Natural killer cell (primary cell): ENCODE measurements around the gene SCGB1D1. TPM values are rescaled to one million over a fixed set of nuclear protein-coding genes. Genes with fewer than 3 reads are reported as not detected.

ENCODE experiments used
- ATAC-seq, 3 donors: fragments of 150-1000 bp in 2 of 3; fragments of 200-7000 bp in 1 of 3; cut with Tn5 transposase; 1 replicate in 1 of 3; 2 replicates in 2 of 3; pipeline ENCODE4 v1.10.0; 2021; ENCODE audit warnings: mild to moderate bottlenecking in 2 of 3, moderate library complexity in 2 of 3
- DNase-seq, 2 donors: peaks; one replicate each; pipeline versions ENCODE4 v3.0.0 to v3.0.0-alpha.2; 2013 to 2021; ENCODE audit warnings: mixed read lengths in 1 of 2
- H3K27ac ChIP-seq: one replicate; pipeline ENCODE4 v1.5.1; 2013; ENCODE audit warnings: mild to moderate bottlenecking, low read length
- H3K27me3 ChIP-seq: one replicate; pipeline ENCODE4 v1.6.1; 2013; ENCODE audit warnings: low read length; ENCODE audit not compliant: control insufficient read depth, insufficient read depth
- H3K36me3 ChIP-seq: one replicate; pipeline ENCODE4 v1.6.1; 2013; ENCODE audit warnings: low read length; ENCODE audit not compliant: control insufficient read depth, insufficient read depth
- H3K4me1 ChIP-seq: one replicate; pipeline ENCODE4 v1.6.1; 2013; ENCODE audit warnings: low read length; ENCODE audit not compliant: control insufficient read depth, insufficient read depth
- H3K4me3 ChIP-seq: one replicate; pipeline ENCODE4 v1.5.1; 2013; ENCODE audit warnings: low read length
- H3K9me3 ChIP-seq: one replicate; pipeline ENCODE4 v1.6.1; 2013; ENCODE audit warnings: low read length; ENCODE audit not compliant: control insufficient read depth, insufficient read depth
- H3K27ac Mint-ChIP-seq, 2 donors: one replicate each; pipeline ENCODE4 v1.8.0; 2022; ENCODE audit warnings: mild to moderate bottlenecking in 2 of 2, mixed read lengths in 2 of 2, moderate library complexity in 1 of 2
- H3K27me3 Mint-ChIP-seq, 2 donors: one replicate each; pipeline ENCODE4 v1.8.0; 2022; ENCODE audit warnings: low read depth in 2 of 2, mixed read lengths in 2 of 2
- H3K36me3 Mint-ChIP-seq: one replicate; pipeline ENCODE4 v1.8.0; 2022; ENCODE audit warnings: mixed read lengths
- H3K4me1 Mint-ChIP-seq, 2 donors: one replicate each; pipeline ENCODE4 v1.8.0; 2022; ENCODE audit warnings: mixed read lengths in 2 of 2
- H3K4me3 Mint-ChIP-seq: one replicate; pipeline ENCODE4 v1.8.0; 2022; ENCODE audit warnings: mild to moderate bottlenecking, moderate library complexity, mixed read lengths
- H3K9me3 Mint-ChIP-seq, 2 donors: one replicate each; pipeline ENCODE4 v1.8.0; 2022; ENCODE audit warnings: mixed read lengths in 2 of 2
- CTCF ChIP-seq: fragments of 200-600 bp; IDR thresholded peaks from one replicate; pipeline ENCODE4 v1.8.0; 2022; ENCODE audit warnings: antibody characterized with exemption
- WGBS: methylation state at CpG from one replicate; pipeline ENCODE4 v1.1.7; 2013; ENCODE audit warnings: missing lambda C conversion rate; ENCODE audit not compliant: insufficient coverage; 5-methylcytosine and 5-hydroxymethylcytosine counted together
- intact Hi-C: fragments of 100-400 bp; cut with micrococcal nuclease; formaldehyde crosslinking; loops from one replicate; pipeline ENCODE4 v1.14.2; 2022
- total RNA-seq, 4 donors: library from RNA; stranded (reverse); fragments of 120-200 nt in 1 of 4; gene quantifications; one replicate each; pipeline versions ENCODE4 v1.2.3 to v1.2.4, GENCODE V29; 2013 to 2022

Gene SCGB1D1
- total RNA-seq, result not detected
- total RNA-seq (2013), result not detected

- Histone ChIP-seq H3K36me3 (no peaks in the 10 kb centered on the region), H3K27ac (no peak within 1 kb of the TSS), H3K4me3 (no peak within 1 kb of the TSS), H3K9me3 (no peaks in the 10 kb centered on the region), H3K4me1 (no peaks in the 10 kb centered on the region), H3K27me3 (no peaks in the 10 kb centered on the region)
- peaks cover 25 to 47% of the 10 kb centered on the region in 2 donors for H3K27me3 Mint-ChIP-seq
- H3K9me3 Mint-ChIP-seq, result no peaks in the 10 kb centered on the region
- intact Hi-C loops, result no loop called here
- no peaks in the 10 kb centered on the region for H3K36me3 Mint-ChIP-seq
- no peak within 1 kb of the TSS for H3K4me3 Mint-ChIP-seq
- no peak for ATAC-seq
- WGBS, result 76% methylated on average over 9 of the region's 9 CpGs
- TF ChIP-seq CTCF, result no peak
- no peak within 1 kb of the TSS for H3K27ac Mint-ChIP-seq
- H3K4me1 Mint-ChIP-seq, result no peaks in the 10 kb centered on the region
- no peak for DNase-seq
These were observed at the start of gene SCGB1D1 for GRCh38 chr11:62190011-62190410. TSS of gene SCGB1D1 (plus strand) at chr11:62190216. CDS start at chr11:62190285, 69 bp downstream.

- H3K36me3 Mint-ChIP-seq, result no peaks in the 10 kb centered on the region
- no peak for ATAC-seq
- peaks cover 61% of the 10 kb centered on the region for H3K36me3 ChIP-seq
These were observed 49.5 kb upstream of the SCGB1D1 start for GRCh38 chr11:62140304-62141110.

GRCh38 chr11:62141111-62142042 is 48.6 kb upstream of the SCGB1D1 start:
- H3K4me1 Mint-ChIP-seq, result peaks cover 0 to 2% of the 10 kb centered on the region in 2 donors
- no peak overlapping the region for H3K27ac Mint-ChIP-seq
- intact Hi-C loops, result no loop called here
- no peaks in the 10 kb centered on the region for H3K27me3 Mint-ChIP-seq
- Histone ChIP-seq H3K9me3 (no peaks in the 10 kb centered on the region), H3K27ac (no peak overlapping the region), H3K4me1 (no peaks in the 10 kb centered on the region), H3K36me3 (peaks cover 68% of the 10 kb centered on the region), H3K4me3 (no peak overlapping the region), H3K27me3 (no peaks in the 10 kb centered on the region)
- TF ChIP-seq CTCF, result no peak
- no peak overlapping the region for H3K4me3 Mint-ChIP-seq
- no peak for DNase-seq
- ATAC-seq, result no peak
- WGBS, result 92% methylated on average over 22 of the region's 22 CpGs
- H3K36me3 Mint-ChIP-seq, result no peaks in the 10 kb centered on the region
- H3K9me3 Mint-ChIP-seq, result no peaks in the 10 kb centered on the region

More at GRCh38 chr11:62140304-62141110, 49.5 kb upstream of the SCGB1D1 start:
- no peak overlapping the region for H3K27ac ChIP-seq
- Mint-ChIP-seq H3K4me3 (no peak overlapping the region), H3K9me3 (no peaks in the 10 kb centered on the region), H3K4me1 (no peaks in the 10 kb centered on the region), H3K27me3 (no peaks in the 10 kb centered on the region), H3K27ac (no peak overlapping the region)
- H3K27me3 ChIP-seq, result no peaks in the 10 kb centered on the region
- no peak overlapping the region for H3K4me3 ChIP-seq
- intact Hi-C loops, result no loop called here
- H3K4me1 ChIP-seq, result no peaks in the 10 kb centered on the region
- TF ChIP-seq CTCF, result no peak
- no peak for DNase-seq
- WGBS, result 97% methylated on average over 24 of the region's 24 CpGs
- H3K9me3 ChIP-seq, result no peaks in the 10 kb centered on the region
